Upper lobe of left lung (tissue), 6 donors: ENCODE measurements around the gene MEF2C. TPM values are rescaled to one million over a fixed set of nuclear protein-coding genes. Genes with fewer than 3 reads are reported as not detected.
A peak's percentile ranks its signal among the peaks of the same experiment; 100 is the strongest.

Source experiments
- ATAC-seq, 2 donors: fragments of 200-7000 bp; cut with Tn5 transposase; one replicate each; pipeline ENCODE4 v1.9.1; 2022; ENCODE audit warnings: mild to moderate bottlenecking in 2 of 2, moderate library complexity in 2 of 2; ENCODE audit not compliant: low FRiP score in 2 of 2
- DNase-seq, 2 donors: peaks; one replicate each; pipeline ENCODE4 v3.0.0-alpha.2; 2019 to 2020
- H3K27ac ChIP-seq, 4 donors: fragments of 200-600 bp; sonication (generic); one replicate each; pipeline ENCODE4 v1.5.1; 2016 to 2019
- H3K27me3 ChIP-seq, 4 donors: fragments of 200-600 bp; sonication (generic); one replicate each; pipeline ENCODE4 v1.5.1; 2017 to 2019
- H3K36me3 ChIP-seq, 4 donors: fragments of 200-600 bp; sonication (generic); one replicate each; pipeline ENCODE4 v1.5.1; 2016 to 2019
- H3K4me1 ChIP-seq, 4 donors: fragments of 200-600 bp; sonication (generic); one replicate each; pipeline ENCODE4 v1.5.1; 2018 to 2019
- H3K4me3 ChIP-seq, 4 donors: fragments of 200-600 bp; sonication (generic); one replicate each; pipeline ENCODE4 v1.5.1; 2017 to 2019; ENCODE audit warnings: mild to moderate bottlenecking in 2 of 4, moderate library complexity in 1 of 4
- H3K9me3 ChIP-seq, 4 donors: fragments of 200-600 bp; sonication (generic); one replicate each; pipeline ENCODE4 v1.5.1; 2018 to 2019
- CTCF ChIP-seq, 6 experiments: fragments of 450-650 bp in 4 of 6; fragments of 200-600 bp in 2 of 6; sonication (generic) in 2 of 6; IDR thresholded peaks; one replicate each; pipeline ENCODE4 v1.5.1; 2016 to 2019; ENCODE audit warnings: antibody characterized with exemption in 6 of 6
- EP300 ChIP-seq, 4 donors: sonication (generic); formaldehyde crosslinking; IDR thresholded peaks; one replicate each; pipeline ENCODE4 v1.5.1; 2017; ENCODE audit warnings: antibody characterized with exemption in 4 of 4, control low read depth in 2 of 4
- POLR2A ChIP-seq, 4 donors: fragments of 450-650 bp; IDR thresholded peaks; one replicate each; pipeline ENCODE4 v1.5.1; 2016 to 2017; ENCODE audit warnings: antibody characterized with exemption in 4 of 4, mild to moderate bottlenecking in 2 of 4
- POLR2AphosphoS5 ChIP-seq, 2 donors: sonication (generic); formaldehyde crosslinking; IDR thresholded peaks; one replicate each; pipeline ENCODE4 v1.5.1; 2017; ENCODE audit warnings: antibody characterized with exemption in 2 of 2
- WGBS, 2 donors: methylation state at CpG; one replicate each; pipeline ENCODE4 v1.1.5; 2017 to 2018; 5-methylcytosine and 5-hydroxymethylcytosine counted together
- total RNA-seq, 6 donors: library from RNA; depleted of rRNA in 4 of 6; stranded (reverse); fragments of >200 nt in 4 of 6; gene quantifications; one replicate each; pipeline versions ENCODE4 v1.1.0 to v1.2.1, GENCODE V29; 2016 to 2021
- donor health status: DM: no; HTN: no; CAD: no; lungs with moderate emphysema.
- donor health status: DM: no; HTN: yes; CAD: no; lungs with severe emphysema.

The MEF2C gene
- total RNA-seq, 6 donors from 2014 or later, result 20.5 to 46.2 (median 35.8) TPM

- H3K4me1 ChIP-seq, result peaks cover 35 to 63% (median 56%) of the 10 kb centered on the region in 4 donors
- H3K27me3 ChIP-seq, result no peaks in the 10 kb centered on the region
- TF ChIP-seq POLR2AphosphoS5 (IDR thresholded peaks at IDR 0.05), result no peak
- peak in 5 of 6 experiments; percentile 25 to 52 (median 34) for TF ChIP-seq CTCF (IDR thresholded peaks at IDR 0.05)
- peak in 1 of 4 donors; percentile 9 for TF ChIP-seq POLR2A (IDR thresholded peaks at IDR 0.05)
- WGBS, 2 donors, result 36 to 48% methylated on average over 3 of the region's 3 CpGs
- ATAC-seq (peak in 1 of 2 donors; percentile 66), DNase-seq (peak in 1 of 2 donors; percentile 34)
- peak overlapping the region; percentile 57 to 84 (median 72) for H3K27ac ChIP-seq
- no peaks in the 10 kb centered on the region for H3K36me3 ChIP-seq
- H3K9me3 ChIP-seq, result no peaks in the 10 kb centered on the region
- H3K4me3 ChIP-seq, result no peak overlapping the region
Measured at GRCh38 chr5:88829054-88829453, 53.9 kb downstream of the MEF2C start.

DNA sequence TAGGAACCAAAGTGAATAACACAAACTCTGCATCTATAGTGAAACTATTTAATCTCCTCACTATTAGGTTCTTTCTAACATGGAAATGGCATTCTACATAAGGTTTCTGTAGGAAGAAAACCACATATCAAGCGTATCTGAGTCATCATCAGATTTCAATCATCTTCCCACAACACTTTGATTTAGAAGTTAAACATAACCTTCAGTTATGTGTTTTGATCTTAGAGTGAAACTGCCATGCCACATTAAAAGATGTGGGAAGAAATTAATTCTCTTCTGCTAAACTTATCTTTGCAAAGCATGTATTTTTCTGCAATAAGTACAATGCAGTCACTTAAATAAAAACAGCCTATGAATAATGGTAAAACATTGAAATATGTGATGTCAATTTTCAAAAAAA, 55.0 kb downstream of the MEF2C start:
- Histone ChIP-seq H3K4me3 (no peak overlapping the region), H3K9me3 (no peaks in the 10 kb centered on the region), H3K4me1 (peaks cover 31 to 56% (median 52%) of the 10 kb centered on the region in 4 donors), H3K36me3 (no peaks in the 10 kb centered on the region), H3K27ac (peak overlapping the region; percentile 63 to 84 (median 74)), H3K27me3 (no peaks in the 10 kb centered on the region)
- WGBS, 2 donors, result 64 to 70% methylated on average over 1 of the region's 1 CpG
- DNase-seq (no peak), ATAC-seq (no peak)
- TF ChIP-seq POLR2A (IDR thresholded peaks at IDR 0.05) (no peak), CTCF (IDR thresholded peaks at IDR 0.05) (no peak), POLR2AphosphoS5 (IDR thresholded peaks at IDR 0.05) (no peak), EP300 (IDR thresholded peaks at IDR 0.05) (no peak)

GRCh38 chr5:88826646-88827585, 56.1 kb downstream of the MEF2C start:
- H3K9me3 ChIP-seq, result no peaks in the 10 kb centered on the region
- H3K36me3 ChIP-seq, result peaks cover 0 to 8% (median 0%) of the 10 kb centered on the region in 4 donors
- H3K27me3 ChIP-seq, result no peaks in the 10 kb centered on the region
- DNase-seq (peak in 1 of 2 donors; percentile 33), ATAC-seq (peak; percentile 82 to 86)
- H3K4me1 ChIP-seq, result peaks cover 31 to 55% (median 44%) of the 10 kb centered on the region in 4 donors
- H3K27ac ChIP-seq, result peak overlapping the region; percentile 63 to 84 (median 74)
- no peak overlapping the region for H3K4me3 ChIP-seq
- WGBS, 2 donors, result 33% methylated on average over 8 of the region's 8 CpGs
- TF ChIP-seq POLR2A (IDR thresholded peaks at IDR 0.05), result peak in 1 of 4 donors; percentile 40
- TF ChIP-seq EP300 (IDR thresholded peaks at IDR 0.05), result peak; percentile 76 to 84 (median 79)
- TF ChIP-seq POLR2AphosphoS5 (IDR thresholded peaks at IDR 0.05), result peak; percentile 62 to 91
- no peak for TF ChIP-seq CTCF (IDR thresholded peaks at IDR 0.05)

- no peak for ATAC-seq
- no peaks in the 10 kb centered on the region for H3K27me3 ChIP-seq
- TF ChIP-seq CTCF (IDR thresholded peaks at IDR 0.05), result no peak
- no peak for TF ChIP-seq POLR2A (IDR thresholded peaks at IDR 0.05)
- TF ChIP-seq POLR2AphosphoS5 (IDR thresholded peaks at IDR 0.05), result no peak
- TF ChIP-seq EP300 (IDR thresholded peaks at IDR 0.05), result no peak
- peak overlapping the region; percentile 63 to 84 (median 74) for H3K27ac ChIP-seq
- no peak overlapping the region for H3K4me3 ChIP-seq
- no peak for DNase-seq
- 51 to 55% methylated on average over 5 of the region's 5 CpGs for WGBS, 2 donors
- peaks cover 0 to 8% (median 0%) of the 10 kb centered on the region in 4 donors for H3K36me3 ChIP-seq
- no peaks in the 10 kb centered on the region for H3K9me3 ChIP-seq
- peaks cover 31 to 55% (median 42%) of the 10 kb centered on the region in 4 donors for H3K4me1 ChIP-seq
Measured at GRCh38 chr5:88825584-88826315, 57.2 kb downstream of the MEF2C start.
